A549 (cell line): Measurements from ENCODE around the gene CXCR3. TPM values are rescaled to one million over a fixed set of nuclear protein-coding genes. Genes with fewer than 3 reads are reported as not detected.

Source experiments
- ATAC-seq, 2 experiments: fragments of 200-7000 bp in 1 of 2; fragments of >200 bp in 1 of 2; cut with Nextera tagmentation in 1 of 2; cut with Tn5 transposase in 1 of 2; 3 replicates each; pipeline versions ENCODE4 v1.8.0 to v1.9.1; 2018 to 2020; ENCODE audit warnings: mild to moderate bottlenecking in 1 of 2, moderate library complexity in 1 of 2
- CTCF ChIA-PET: fragments of 300-600 bp; sonication (Branson Sonifier 250); formaldehyde crosslinking; extraction: SDS; loops from one replicate; lab custom pipeline; 2021; ENCODE audit warnings: antibody characterized with exemption, inconsistent platforms; lab: Yijun Ruan, JAX
- POLR2A ChIA-PET: fragments of 350-600 bp; formaldehyde crosslinking; extraction: SDS; loops from one replicate; lab custom pipeline; 2021; ENCODE audit warnings: antibody characterized with exemption, inconsistent platforms; lab: Yijun Ruan, JAX
- DNase-seq, 2 experiments: peaks; one replicate each; pipeline versions ENCODE4 v3.0.0 to v3.0.0-alpha.2; 2011 to 2016; ENCODE audit warnings: low read depth in 1 of 2, low spot score in 1 of 2
- FAIRE-seq: peaks from 2 replicates; lab custom pipeline; 2011; peaks lifted over from hg19 to GRCh38; lab: Jason Lieb, UNC
- H3K27ac ChIP-seq, 2 experiments: fragments of >200 bp; sonication (Bioruptor Twin); formaldehyde crosslinking; 3 replicates each; pipeline ENCODE4 v1.5.1; 2016 to 2017
- H3K4me1 ChIP-seq: fragments of >200 bp; sonication (Bioruptor Twin); formaldehyde crosslinking; 3 replicates; pipeline ENCODE4 v1.6.1; 2016
- H3K4me2 ChIP-seq: fragments of >200 bp; sonication (Bioruptor Twin); formaldehyde crosslinking; 3 replicates; pipeline ENCODE4 v1.6.1; 2016
- H3K4me3 ChIP-seq: fragments of >200 bp; sonication (Bioruptor Twin); formaldehyde crosslinking; 3 replicates; pipeline ENCODE4 v1.5.1; 2016
- H3K9me3 ChIP-seq: fragments of >200 bp; sonication (Bioruptor Twin); formaldehyde crosslinking; 3 replicates; pipeline ENCODE4 v1.6.1; 2016
- BCL3 ChIP-seq: fragments of >200 bp; sonication (Bioruptor Twin); formaldehyde crosslinking; IDR thresholded peaks from 3 replicates; pipeline ENCODE4 v1.6.1; 2016
- BHLHE40 ChIP-seq: IDR thresholded peaks from 2 replicates; pipeline ENCODE4 v1.6.1; 2012; ENCODE audit warnings: low read depth, low read length, inconsistent platforms
- CBX8 ChIP-seq: fragments of 200-600 bp; sonication (generic); IDR thresholded peaks from 2 replicates; pipeline ENCODE4 v1.6.1; 2016
- EHMT2 ChIP-seq: fragments of 200-600 bp; sonication (generic); IDR thresholded peaks from 2 replicates; pipeline ENCODE4 v1.6.1; 2016; ENCODE audit warnings: antibody characterized with exemption, low read depth, mild to moderate bottlenecking, moderate library complexity
- HDAC2 ChIP-seq: fragments of 200-600 bp; sonication (generic); IDR thresholded peaks from 2 replicates; pipeline ENCODE4 v1.6.1; 2016
- HES2 ChIP-seq: fragments of >200 bp; sonication (Bioruptor Twin); formaldehyde crosslinking; IDR thresholded peaks from 2 replicates; pipeline ENCODE4 v1.6.1; 2016
- HEYL ChIP-seq: fragments of 250-450 bp; sonication (Bioruptor Pico); IDR thresholded peaks from 2 replicates; pipeline ENCODE4 v1.8.0; 2021; ENCODE audit warnings: mild to moderate bottlenecking, moderate library complexity
- HOXB13 ChIP-seq: fragments of 250-450 bp; sonication (Bioruptor Pico); IDR thresholded peaks from 2 replicates; pipeline ENCODE4 v1.5.0; 2020; ENCODE audit warnings: low read depth, mild to moderate bottlenecking, moderate library complexity
- HOXB5 ChIP-seq: fragments of 250-450 bp; sonication (Bioruptor Pico); IDR thresholded peaks from 2 replicates; pipeline ENCODE4 v1.5.0; 2020; ENCODE audit warnings: mild to moderate bottlenecking, moderate library complexity
- MAX ChIP-seq: IDR thresholded peaks from 2 replicates; pipeline ENCODE4 v1.6.1; 2012
- MYC ChIP-seq: IDR thresholded peaks from 2 replicates; pipeline ENCODE4 v1.6.1; 2012; ENCODE audit warnings: mild to moderate bottlenecking, inconsistent platforms, low read length, improper control_type of control experiment, borderline replicate concordance
- PBX3 ChIP-seq: IDR thresholded peaks from 2 replicates; pipeline ENCODE4 v1.6.1; 2012
- PHF8 ChIP-seq: fragments of 200-600 bp; sonication (generic); IDR thresholded peaks from 2 replicates; pipeline ENCODE4 v1.6.1; 2016; ENCODE audit warnings: low read depth, mild to moderate bottlenecking, antibody characterized with exemption, moderate library complexity, borderline replicate concordance
- RAD21 ChIP-seq, 2 experiments: fragments of >200 bp in 1 of 2; sonication (Bioruptor Twin) in 1 of 2; formaldehyde crosslinking in 1 of 2; IDR thresholded peaks in 1 of 2; conservative IDR thresholded peaks in 1 of 2; 2 replicates in 1 of 2; 3 replicates in 1 of 2; pipeline ENCODE4 v1.6.1; 2012 to 2018; ENCODE audit warnings: inconsistent platforms in 1 of 2
- RARB ChIP-seq: fragments of 250-450 bp; sonication (Bioruptor Pico); IDR thresholded peaks from 2 replicates; pipeline ENCODE4 v1.8.0; 2021; ENCODE audit warnings: mild to moderate bottlenecking, moderate library complexity
- REST ChIP-seq: fragments of 200-600 bp; sonication (generic); IDR thresholded peaks from 2 replicates; pipeline ENCODE4 v1.6.1; 2016; ENCODE audit warnings: antibody characterized with exemption, mild to moderate bottlenecking, moderate library complexity
- RNF2 ChIP-seq: fragments of 200-600 bp; sonication (generic); IDR thresholded peaks from 2 replicates; pipeline ENCODE4 v1.6.1; 2016; ENCODE audit warnings: low read depth, mild to moderate bottlenecking, antibody characterized with exemption, moderate library complexity, borderline replicate concordance
- ZC3H11A ChIP-seq: fragments of 450-650 bp; IDR thresholded peaks from 2 replicates; pipeline ENCODE4 v1.6.1; 2014; ENCODE audit warnings: antibody characterized with exemption, mild to moderate bottlenecking
- ZFP36 ChIP-seq: fragments of 450-650 bp; IDR thresholded peaks from 2 replicates; pipeline ENCODE4 v1.6.1; 2014; ENCODE audit warnings: borderline replicate concordance; ENCODE audit not compliant: partially characterized antibody
- WGBS: methylation state at CpG from one replicate; pipeline ENCODE4 v1.1.6; 2017; ENCODE audit errors: missing lambda C conversion rate; 5-methylcytosine and 5-hydroxymethylcytosine counted together
- polyA plus RNA-seq, 4 experiments: library from polyadenylated mRNA; depleted of rRNA in 3 of 4; stranded (reverse); fragments of >200 nt; fragmentation: RNase III in 1 of 4; extraction: RNeasy Plus Mini Kit Qiagen cat#74134 plus additional on column Dnase treatment in 1 of 4; gene quantifications; 2 replicates in 3 of 4; 3 replicates in 1 of 4; pipeline ENCODE4 v1.2.3, GENCODE V29; 2011 to 2017
- TF ChIP-seq, protein P1 (sequence below): fragments of 250-450 bp; sonication (Bioruptor Pico); IDR thresholded peaks from 2 replicates; pipeline ENCODE4 v1.5.0; 2020; ENCODE audit warnings: low read depth, mild to moderate bottlenecking, moderate library complexity
- TF ChIP-seq, protein P2 (sequence below): IDR thresholded peaks from 2 replicates; pipeline ENCODE4 v1.6.1; 2012; ENCODE audit warnings: low read depth, borderline replicate concordance

CXCR3 gene
- polyA plus RNA-seq, 2 of the 4 experiments (the other 2 are of a cell fraction): not detected

- no peak overlapping the region for H3K4me3 ChIP-seq
- no peak for FAIRE-seq
- 64% methylated on average over 11 of the region's 22 CpGs for WGBS
- no peak overlapping the region for H3K4me2 ChIP-seq
- TF ChIP-seq, protein P1, sequence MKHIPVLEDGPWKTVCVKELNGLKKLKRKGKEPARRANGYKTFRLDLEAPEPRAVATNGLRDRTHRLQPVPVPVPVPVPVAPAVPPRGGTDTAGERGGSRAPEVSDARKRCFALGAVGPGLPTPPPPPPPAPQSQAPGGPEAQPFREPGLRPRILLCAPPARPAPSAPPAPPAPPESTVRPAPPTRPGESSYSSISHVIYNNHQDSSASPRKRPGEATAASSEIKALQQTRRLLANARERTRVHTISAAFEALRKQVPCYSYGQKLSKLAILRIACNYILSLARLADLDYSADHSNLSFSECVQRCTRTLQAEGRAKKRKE (CRISPR knock-in tag): no peak
- TF ChIP-seq CBX8 (no peak), MAX (no peak), ZC3H11A (no peak)
- ChIA-PET CTCF (no interaction called here), POLR2A (no interaction called here)
- no peaks in the 10 kb centered on the region for H3K4me1 ChIP-seq
- ATAC-seq: no peak
- H3K9me3 ChIP-seq: no peaks in the 10 kb centered on the region
- no peak for DNase-seq
- no peak overlapping the region for H3K27ac ChIP-seq
These were observed 42.5 kb upstream of the CXCR3 start for GRCh38 chrX:71660562-71661416.

DNA sequence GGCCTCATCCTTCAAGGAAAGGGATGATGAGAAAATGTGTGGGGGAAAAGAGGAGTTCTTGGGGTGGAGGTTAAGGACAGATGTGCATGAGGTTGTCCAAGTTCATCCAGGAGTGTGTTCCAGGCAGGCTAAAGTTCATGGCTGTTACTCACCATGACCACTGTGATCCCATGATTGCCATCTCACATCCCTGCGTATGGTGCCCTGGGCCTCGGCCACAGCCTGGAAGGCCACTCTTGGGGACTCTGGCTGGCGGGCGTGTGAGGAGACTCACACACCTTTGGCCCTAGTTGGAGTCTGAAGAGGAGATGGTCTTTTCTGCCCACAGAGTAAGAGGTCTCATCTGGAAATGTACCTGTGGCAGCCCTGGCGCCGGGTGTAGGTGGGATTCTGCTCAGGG is 41.6 kb upstream of the CXCR3 start:
- DNase-seq: no peak
- Histone ChIP-seq H3K4me3 (no peak overlapping the region), H3K4me1 (no peaks in the 10 kb centered on the region), H3K4me2 (no peak overlapping the region)
- CTCF ChIA-PET: no interaction called here
- TF ChIP-seq ZFP36: no peak
- TF ChIP-seq HEYL (CRISPR knock-in tag): no peak
- TF ChIP-seq BHLHE40: no peak
- no peak for TF ChIP-seq BCL3
- no peak for TF ChIP-seq PHF8
- TF ChIP-seq RNF2: no peak
- TF ChIP-seq HDAC2: no peak
- TF ChIP-seq RARB (CRISPR knock-in tag): no peak
- TF ChIP-seq HOXB5 (CRISPR knock-in tag): no peak
- no peak for TF ChIP-seq RAD21 (conservative IDR thresholded peaks at IDR 0.05 in 1 of 2, IDR thresholded peaks at IDR 0.05 in 1 of 2)
- no peak for TF ChIP-seq HES2
- TF ChIP-seq, protein P2, sequence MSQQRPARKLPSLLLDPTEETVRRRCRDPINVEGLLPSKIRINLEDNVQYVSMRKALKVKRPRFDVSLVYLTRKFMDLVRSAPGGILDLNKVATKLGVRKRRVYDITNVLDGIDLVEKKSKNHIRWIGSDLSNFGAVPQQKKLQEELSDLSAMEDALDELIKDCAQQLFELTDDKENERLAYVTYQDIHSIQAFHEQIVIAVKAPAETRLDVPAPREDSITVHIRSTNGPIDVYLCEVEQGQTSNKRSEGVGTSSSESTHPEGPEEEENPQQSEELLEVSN: no peak
- no peak for TF ChIP-seq REST
- TF ChIP-seq HOXB13 (CRISPR knock-in tag): no peak
- TF ChIP-seq EHMT2: no peak
- no peak for TF ChIP-seq PBX3
- TF ChIP-seq MYC: no peak
- TF ChIP-seq, all 56 proteins: peak for 0
- no peak for ATAC-seq
- no peak for FAIRE-seq
- 80% methylated on average over 5 of the region's 6 CpGs for WGBS
- Histone ChIP-seq H3K9me3 (no peaks in the 10 kb centered on the region), H3K27ac (no peak overlapping the region)
- POLR2A ChIA-PET: no interaction called here
